ENCODE results near the gene KLHL29. TPM values are rescaled to one million over a fixed set of nuclear protein-coding genes. Genes with fewer than 3 reads are reported as not detected.

KLHL29 gene
- polyA plus RNA-seq, 1 of the 3 experiments (the other 2 are of a cell fraction), result 4.6 TPM

GRCh38 chr2:23387845-23388244, 2.9 kb downstream of the KLHL29 start:
- H3K9ac ChIP-seq, result no peak overlapping the region
- H3K27ac ChIP-seq (ENCODE audit: low read depth in 2 of 2, low read length in 1 of 2), result no peak overlapping the region
- no peaks in the 10 kb centered on the region for H3K36me3 ChIP-seq (replicated peaks in 1 of 2; ENCODE audit: control insufficient read depth in 1 of 2, insufficient read depth in 2 of 2, low read length in 1 of 2)
- H3K4me2 ChIP-seq, result no peak overlapping the region
- CTCF ChIA-PET, result interaction anchor here (0.6 to 2.5 kb wide), 4 partner anchors 16 to 386 kb away, joined by 3 to 9 read pairs (median 6); no protein-coding TSS in a partner anchor
- POLR2A ChIA-PET, result interaction anchor here (0.6 kb wide), 1 partner anchor 8 kb away, joined by 3 read pairs; no protein-coding TSS in a partner anchor
- no peaks in the 10 kb centered on the region for H3K9me2 ChIP-seq
- H4K20me1 ChIP-seq (ENCODE audit: insufficient read depth), result peaks cover 7% of the 10 kb centered on the region; the same call in 1 of the 2 replicates
- no peaks in the 10 kb centered on the region for H3K9me3 ChIP-seq
- H3K4me1 ChIP-seq (ENCODE audit: control insufficient read depth in 1 of 2, insufficient read depth in 2 of 2, low read depth in 1 of 2, low read length in 1 of 2), result peaks cover 9 to 19% of the 10 kb centered on the region in 2 experiments; a peak in 2 of 4 replicates
- no peaks in the 10 kb centered on the region for H3F3A ChIP-seq (replicated peaks; ENCODE audit: insufficient read depth)
- H3K79me2 ChIP-seq (ENCODE audit: insufficient read depth), result 0 out of 2 replicates have a peak, but pooled peaks cover 8% of the 10 kb centered on the region
- no peak for DNase-seq
- TF ChIP-seq MAX (IDR thresholded peaks at IDR 0.05; ENCODE audit: low read depth) (no peak), RFX5 (IDR thresholded peaks at IDR 0.05; ENCODE audit: low read length) (no peak), TEAD4 (IDR thresholded peaks at IDR 0.05; ENCODE audit: borderline replicate concordance, insufficient read depth) (no peak), SIN3A (IDR thresholded peaks at IDR 0.05; ENCODE audit: borderline replicate concordance, low read depth, low read length) (no peak), RXRA (IDR thresholded peaks at IDR 0.05; ENCODE audit: borderline replicate concordance, low read depth) (no peak), CHD2 (IDR thresholded peaks at IDR 0.05; ENCODE audit: low read length, partially characterized antibody) (no peak), RCOR1 (IDR thresholded peaks at IDR 0.05; ENCODE audit: low read length) (no peak), CTCF (IDR thresholded peaks at IDR 0.05) (no peak), REST (IDR thresholded peaks at IDR 0.05; ENCODE audit: low read depth, low read length) (no peak), USF2 (IDR thresholded peaks at IDR 0.05; ENCODE audit: borderline replicate concordance, low read depth, low read length) (no peak), TCF12 (IDR thresholded peaks at IDR 0.05) (no peak), FOXJ3 (CRISPR knock-in tag; IDR thresholded peaks at IDR 0.05) (no peak), ZBTB33 (IDR thresholded peaks at IDR 0.05; ENCODE audit: borderline replicate concordance, low read depth) (no peak), RAD21 (IDR thresholded peaks at IDR 0.05; ENCODE audit: low read length) (no peak)
- H2AFZ ChIP-seq (ENCODE audit: low read depth), result no peak overlapping the region
- no peak overlapping the region for H3K4me3 ChIP-seq (ENCODE audit: low read depth in 2 of 2, low read length in 1 of 2)
- 68% methylated on average over 3 of the region's 3 CpGs for WGBS (ENCODE audit: low lambda C conversion rate)
- no peaks in the 10 kb centered on the region for H3K27me3 ChIP-seq (ENCODE audit: insufficient read depth)

All from SK-N-SH (cell line).